Measurements from ENCODE around the gene OR8B3.

- TF ChIP-seq POLR2A (IDR thresholded peaks at IDR 0.05; ENCODE audit: borderline replicate concordance, extremely low read depth, insufficient read depth, insufficient read length) (no peak), CTCF (IDR thresholded peaks at IDR 0.05 in 2 of 3, conservative IDR thresholded peaks at IDR 0.05 in 1 of 3; ENCODE audit: borderline replicate concordance in 1 of 3, insufficient read depth in 1 of 3, low read depth in 2 of 3, low read length in 2 of 3) (no peak), SIN3A (IDR thresholded peaks at IDR 0.05; ENCODE audit: low read depth) (no peak), RAD21 (IDR thresholded peaks at IDR 0.05; ENCODE audit: low read depth) (no peak)
Observed at GRCh38 chr11:124446916-124447315, 48.1 kb upstream of the OR8B3 start.
